Right cardiac atrium (tissue), 5 donors: ENCODE measurements around the gene HDAC11. TPM values are rescaled to one million over a fixed set of nuclear protein-coding genes. Genes with fewer than 3 reads are reported as not detected.
"Not testable (repeated sequence)": the region's sequence is repeated elsewhere in the genome, so short reads cannot be mapped to it uniquely, and the experiment has no call there.

ENCODE experiments used
- ATAC-seq, 2 donors: fragments of 200-7000 bp; cut with Tn5 transposase; one replicate each; pipeline versions ENCODE4 v1.8.0 to v1.9.1; 2020; ENCODE audit warnings: moderate library complexity in 2 of 2, mild to moderate bottlenecking in 1 of 2
- DNase-seq, 3 donors: peaks; one replicate each; pipeline ENCODE4 v3.0.0-alpha.2; 2020
- H3K27ac ChIP-seq: one replicate; pipeline ENCODE4 v1.5.1; 2013; ENCODE audit warnings: mild to moderate bottlenecking, low read length, control low read depth, moderate library complexity
- H3K27me3 ChIP-seq: one replicate; pipeline ENCODE4 v1.6.1; 2013; ENCODE audit not compliant: control insufficient read depth, insufficient read depth
- H3K4me1 ChIP-seq: one replicate; pipeline ENCODE4 v1.6.1; 2013; ENCODE audit warnings: low read length; ENCODE audit not compliant: control insufficient read depth, insufficient read depth
- H3K4me3 ChIP-seq: one replicate; pipeline ENCODE4 v1.5.1; 2013; ENCODE audit warnings: low read length, control low read depth
- H3K9me3 ChIP-seq: one replicate; pipeline ENCODE4 v1.6.1; 2013; ENCODE audit warnings: low read length; ENCODE audit not compliant: control insufficient read depth
- WGBS: extraction: QIAGEN DNeasy Blood & Tissue Kit; methylation state at CpG from one replicate; pipeline ENCODE4 v1.1.7; 2013; 5-methylcytosine and 5-hydroxymethylcytosine counted together
- intact Hi-C, 4 donors: fragments of 100-400 bp; cut with DNase I; formaldehyde crosslinking; loops; one replicate each; pipeline versions ENCODE4 v1.11.0 to v1.14.0; 2022 to 2023
- polyA plus RNA-seq: library from polyadenylated mRNA; stranded (reverse); fragments of 200-250 nt; gene quantifications from one replicate; pipeline ENCODE4 v1.2.3, GENCODE V29; 2013
- total RNA-seq, 4 donors: library from RNA; stranded (reverse); fragmentation: NEBNext Ultra II Directional; extraction: Animal tissue kit (Norgen Biotek cat#: 25700); gene quantifications; one replicate each; pipeline ENCODE4 v1.2.1, GENCODE V29; 2021
- donor health status: healthy with polysubstance abuse.
- donor health status: DM: no; HTN: yes; CAD: no.
- donor health status: DM: no; HTN: no; CAD: no.
- donor health status: DM: no; HTN: yes; CAD: no; lungs with severe emphysema.
- donor health status: DM: yes; HTN: yes; CAD: no.

The HDAC11 gene
- total and polyA plus RNA-seq, 5 donors: 35.2 to 51.3 (median 42.8) TPM

- peak in 1 of 3 donors; percentile 47 for DNase-seq
- Histone ChIP-seq H3K4me1 (peaks cover 7% of the 10 kb centered on the region), H3K27me3 (no peaks in the 10 kb centered on the region), H3K4me3 (no peak overlapping the region), H3K27ac (no peak overlapping the region), H3K9me3 (no peaks in the 10 kb centered on the region)
- no peak for ATAC-seq
- intact Hi-C loops: no loop called here
- 80% methylated on average over 7 of the region's 7 CpGs for WGBS
Observed at GRCh38 chr3:13483286-13483685, 3.2 kb downstream of the HDAC11 start.

- Histone ChIP-seq H3K27ac (peak overlapping the region; percentile 44), H3K4me3 (no peak overlapping the region), H3K4me1 (peaks cover 7% of the 10 kb centered on the region), H3K9me3 (no peaks in the 10 kb centered on the region), H3K27me3 (no peaks in the 10 kb centered on the region)
- DNase-seq: peak in 1 of 3 donors; percentile 33
- no peak for ATAC-seq
- intact Hi-C loops: no loop called here
- 86% methylated on average over 21 of the region's 21 CpGs for WGBS
Observed at GRCh38 chr3:13483988-13484695, 4.0 kb downstream of the HDAC11 start.

GRCh38 chr3:13484851-13485590 is 4.9 kb downstream of the HDAC11 start:
- Histone ChIP-seq H3K9me3 (no peaks in the 10 kb centered on the region), H3K27ac (peak overlapping the region; percentile 44), H3K27me3 (no peaks in the 10 kb centered on the region), H3K4me3 (no peak overlapping the region), H3K4me1 (peaks cover 7% of the 10 kb centered on the region)
- intact Hi-C loops: no loop called here
- DNase-seq (peak; percentile 86 to 94 (median 93)), ATAC-seq (peak; percentile 86 to 91)
- 30% methylated on average over 7 of the region's 7 CpGs for WGBS

- H3K27ac ChIP-seq: peak overlapping the region; percentile 37
- DNase-seq: peak in 1 of 3 donors; percentile 37
- H3K4me3 ChIP-seq, ATAC-seq, intact Hi-C loops, H3K9me3 ChIP-seq, H3K27me3 ChIP-seq, H3K4me1 ChIP-seq: not testable (repeated sequence)
- WGBS: 73% methylated on average over 9 of the region's 9 CpGs
Observed at GRCh38 chr3:13485630-13486562, 5.8 kb downstream of the HDAC11 start.

GRCh38 chr3:13487403-13487802 is 7.3 kb downstream of the HDAC11 start:
- H3K4me1 ChIP-seq: no peaks in the 10 kb centered on the region
- H3K27ac ChIP-seq: no peak overlapping the region
- WGBS: 61% methylated on average over 4 of the region's 4 CpGs
- intact Hi-C loops: no loop called here
- H3K4me3 ChIP-seq: no peak overlapping the region
- DNase-seq: peak in 1 of 3 donors; percentile 35
- no peaks in the 10 kb centered on the region for H3K27me3 ChIP-seq
- no peaks in the 10 kb centered on the region for H3K9me3 ChIP-seq
- ATAC-seq: no peak

GRCh38 chr3:13491206-13491974 is 11.3 kb downstream of the HDAC11 start:
- H3K9me3 ChIP-seq: no peaks in the 10 kb centered on the region
- DNase-seq (peak in 1 of 3 donors; percentile 32), ATAC-seq (no peak)
- H3K27me3 ChIP-seq: no peaks in the 10 kb centered on the region
- H3K4me1 ChIP-seq: peaks cover under 1% of the 10 kb centered on the region
- no peak overlapping the region for H3K27ac ChIP-seq
- WGBS: 90% methylated on average over 8 of the region's 8 CpGs
- intact Hi-C loops: loop anchor here in 1 of 4 donors (10.0 kb wide), 1 partner anchor 73 kb away; no protein-coding TSS in a partner anchor
- H3K4me3 ChIP-seq: no peak overlapping the region

GRCh38 chr3:13492048-13492447 is 11.9 kb downstream of the HDAC11 start:
- DNase-seq (peak in 1 of 3 donors; percentile 21), ATAC-seq (no peak)
- 90% methylated on average over 6 of the region's 6 CpGs for WGBS
- Histone ChIP-seq H3K9me3 (no peaks in the 10 kb centered on the region), H3K27me3 (no peaks in the 10 kb centered on the region), H3K4me3 (no peak overlapping the region), H3K27ac (no peak overlapping the region), H3K4me1 (peaks cover 2% of the 10 kb centered on the region)
- intact Hi-C loops: loop anchor here in 1 of 4 donors (10.0 kb wide), 1 partner anchor 73 kb away; no protein-coding TSS in a partner anchor

GRCh38 chr3:13492976-13493866 is 13.1 kb downstream of the HDAC11 start:
- DNase-seq: peak in 1 of 3 donors; percentile 50
- Histone ChIP-seq H3K9me3 (no peaks in the 10 kb centered on the region), H3K4me1 (peaks cover 2% of the 10 kb centered on the region), H3K4me3 (no peak overlapping the region), H3K27ac (no peak overlapping the region), H3K27me3 (no peaks in the 10 kb centered on the region)
- no peak for ATAC-seq
- WGBS: 86% methylated on average over 15 of the region's 15 CpGs
- intact Hi-C loops: loop anchor here in 1 of 4 donors (10.0 kb wide), 1 partner anchor 72 kb away; no protein-coding TSS in a partner anchor

- ATAC-seq (no peak), DNase-seq (peak in 1 of 3 donors; percentile 42)
- Histone ChIP-seq H3K4me3 (no peak overlapping the region), H3K27ac (no peak overlapping the region), H3K27me3 (no peaks in the 10 kb centered on the region), H3K9me3 (no peaks in the 10 kb centered on the region), H3K4me1 (peaks cover 2% of the 10 kb centered on the region)
- intact Hi-C loops: loop anchor here in 2 of 4 donors (2.0 to 10.0 kb wide), 2 partner anchors 71 to 155 kb away; no protein-coding TSS in a partner anchor
- WGBS: 78% methylated on average over 15 of the region's 15 CpGs
Observed at GRCh38 chr3:13493867-13494441, 13.8 kb downstream of the HDAC11 start.
